Activated T-cell treated with anti-CD3 and anti-CD28 coated beads, Interleukin-2, amount 50 U/mL, for 48 hours (primary cell): Measurements from ENCODE around the gene FRMD5.
"Not testable (repeated sequence)": the region's sequence is repeated elsewhere in the genome, so short reads cannot be mapped to it uniquely, and the experiment has no call there.

Experiments
- DNase-seq, 2 experiments: peaks; one replicate each; pipeline ENCODE4 v3.0.0-alpha.2; 2020

Gene FRMD5

GRCh38 chr15:44195151-44195740, at the start of gene FRMD5:
Gene FRMD5, minus strand, starts transcription at chr15:44195271.
- peak; percentile 93 to 94 for DNase-seq

- no peak for DNase-seq
Measured at GRCh38 chr15:44243829-44244228, 48.8 kb upstream of the FRMD5 start.

GRCh38 chr15:44243141-44243540, 48.1 kb upstream of the FRMD5 start:
- DNase-seq = no peak

GRCh38 chr15:44231842-44232241, 36.8 kb upstream of the FRMD5 start:
- DNase-seq = no peak

GRCh38 chr15:44229301-44229700, 34.2 kb upstream of the FRMD5 start:
- not testable (repeated sequence) for DNase-seq

- DNase-seq = no peak
Measured at GRCh38 chr15:44227584-44227983, 32.5 kb upstream of the FRMD5 start.

- not testable (repeated sequence) for DNase-seq
Measured at GRCh38 chr15:44227001-44227400, 31.9 kb upstream of the FRMD5 start.

- no peak for DNase-seq
Measured at GRCh38 chr15:44222478-44222877, 27.4 kb upstream of the FRMD5 start.

GRCh38 chr15:44219073-44219472, 24.0 kb upstream of the FRMD5 start:
- DNase-seq = no peak

GRCh38 chr15:44216958-44217357, 21.9 kb upstream of the FRMD5 start:
- no peak for DNase-seq

GRCh38 chr15:44215594-44215993, 20.5 kb upstream of the FRMD5 start:
- DNase-seq = no peak

- no peak for DNase-seq
Measured at GRCh38 chr15:44208956-44209355, 13.9 kb upstream of the FRMD5 start.

- DNase-seq = no peak
Measured at GRCh38 chr15:44207643-44208042, 12.6 kb upstream of the FRMD5 start.

GRCh38 chr15:44199393-44199792, 4.3 kb upstream of the FRMD5 start:
- no peak for DNase-seq

GRCh38 chr15:44194323-44195150, 534 bp downstream of the FRMD5 start:
- peak; percentile 60 to 67 for DNase-seq

GRCh38 chr15:44193651-44194322, 1.3 kb downstream of the FRMD5 start:
- peak; percentile 18 to 20 for DNase-seq

- no peak for DNase-seq
Measured at GRCh38 chr15:44188795-44189194, 6.3 kb downstream of the FRMD5 start.

- DNase-seq = no peak
Measured at GRCh38 chr15:44186705-44187104, 8.4 kb downstream of the FRMD5 start.

- no peak for DNase-seq
Measured at GRCh38 chr15:44183363-44183762, 11.7 kb downstream of the FRMD5 start.

- DNase-seq = no peak
Measured at GRCh38 chr15:44181410-44181809, 13.7 kb downstream of the FRMD5 start.

- DNase-seq = no peak
Measured at GRCh38 chr15:44177139-44177538, 17.9 kb downstream of the FRMD5 start.

- no peak for DNase-seq
Measured at GRCh38 chr15:44173813-44174212, 21.3 kb downstream of the FRMD5 start.

GRCh38 chr15:44163370-44163769, 31.7 kb downstream of the FRMD5 start:
- DNase-seq = no peak

- no peak for DNase-seq
Measured at GRCh38 chr15:44160796-44161195, 34.3 kb downstream of the FRMD5 start.
